Esophagus muscularis mucosa (tissue), 4 donors: ENCODE data around the gene PXT1.

Experiments used
- CTCF ChIP-seq, 3 experiments: fragments of 200-600 bp in 2 of 3; fragments of 450-650 bp in 1 of 3; sonication (generic) in 2 of 3; IDR thresholded peaks; one replicate each; pipeline ENCODE4 v1.5.1; 2017 to 2019; ENCODE audit warnings: antibody characterized with exemption in 3 of 3, mild to moderate bottlenecking in 2 of 3, moderate library complexity in 1 of 3
- EP300 ChIP-seq: sonication (generic); formaldehyde crosslinking; IDR thresholded peaks from one replicate; pipeline ENCODE4 v1.6.1; 2017; ENCODE audit warnings: antibody characterized with exemption
- POLR2AphosphoS5 ChIP-seq, 2 donors: sonication (generic); formaldehyde crosslinking; IDR thresholded peaks; one replicate each; pipeline ENCODE4 v1.6.1; 2017; ENCODE audit warnings: antibody characterized with exemption in 2 of 2

DNA sequence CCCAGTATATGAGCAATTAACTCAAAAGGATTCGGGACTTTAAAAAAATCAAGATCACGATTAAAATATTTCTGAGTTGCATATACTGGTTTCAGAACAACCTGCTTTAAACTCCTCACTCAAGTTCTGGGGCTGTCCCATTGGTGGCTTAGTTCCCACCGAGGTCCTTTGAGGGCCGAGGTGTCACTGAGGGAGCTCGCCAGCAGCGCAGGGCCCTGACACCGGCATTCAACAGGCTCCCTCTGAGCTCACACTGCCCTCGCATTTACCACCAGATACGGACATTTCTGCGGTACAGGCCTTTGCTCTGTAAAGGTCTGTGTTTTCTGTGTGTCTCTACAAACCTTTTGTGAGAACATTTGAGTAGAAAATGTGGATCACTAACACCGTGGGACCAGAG, 81.6 kb downstream of the PXT1 start:
- TF ChIP-seq CTCF (IDR thresholded peaks at IDR 0.05) (no peak), POLR2AphosphoS5 (IDR thresholded peaks at IDR 0.05) (no peak), EP300 (no peak)
